Hepatocyte (in vitro differentiated cells): ENCODE data around the gene TPH1. TPM values are rescaled to one million over a fixed set of nuclear protein-coding genes. Genes with fewer than 3 reads are reported as not detected.

ENCODE experiments used
- DNase-seq: peaks from one replicate; pipeline ENCODE4 v3.0.0-alpha.2; 2016; ENCODE audit warnings: low spot score
- H2AFZ ChIP-seq: fragments of 200-600 bp; sonication (generic); 2 replicates; pipeline ENCODE4 v1.6.0; 2016; ENCODE audit warnings: antibody characterized with exemption, mild to moderate bottlenecking
- H3K27ac ChIP-seq: fragments of 200-600 bp; sonication (generic); 2 replicates; pipeline ENCODE4 v1.5.1; 2016; ENCODE audit warnings: mild to moderate bottlenecking
- H3K27me3 ChIP-seq: fragments of 200-600 bp; sonication (generic); 2 replicates; pipeline ENCODE4 v1.6.1; 2016
- H3K36me3 ChIP-seq: fragments of 200-600 bp; sonication (generic); replicated peaks from 2 replicates; pipeline ENCODE4 v1.5.1; 2016; ENCODE audit warnings: low read depth; ENCODE audit not compliant: insufficient read depth
- H3K4me1 ChIP-seq: fragments of 200-600 bp; sonication (generic); 2 replicates; pipeline ENCODE4 v1.5.1; 2016; ENCODE audit warnings: mild to moderate bottlenecking, moderate library complexity; ENCODE audit not compliant: insufficient read depth
- H3K4me2 ChIP-seq: fragments of 200-600 bp; sonication (generic); 2 replicates; pipeline ENCODE4 v1.6.0; 2016
- H3K4me3 ChIP-seq: fragments of 200-600 bp; sonication (generic); 2 replicates; pipeline ENCODE4 v1.5.1; 2016; ENCODE audit warnings: mild to moderate bottlenecking
- H3K79me2 ChIP-seq: fragments of 200-600 bp; sonication (generic); 2 replicates; pipeline ENCODE4 v1.6.0; 2017; ENCODE audit warnings: mild to moderate bottlenecking
- H3K9me2 ChIP-seq: fragments of 200-600 bp; sonication (generic); replicated peaks from 2 replicates; pipeline ENCODE4 v1.6.0; 2017; ENCODE audit warnings: mild to moderate bottlenecking; ENCODE audit not compliant: insufficient read depth
- H3K9me3 ChIP-seq: fragments of 200-600 bp; sonication (generic); 2 replicates; pipeline ENCODE4 v1.5.1; 2016; ENCODE audit warnings: low read depth, mild to moderate bottlenecking
- H4K20me1 ChIP-seq: fragments of 200-600 bp; sonication (generic); 2 replicates; pipeline ENCODE4 v1.6.0; 2016; ENCODE audit warnings: mild to moderate bottlenecking; ENCODE audit not compliant: insufficient read depth, poor library complexity, severe bottlenecking
- CTCF ChIP-seq: fragments of 200-600 bp; sonication (generic); IDR thresholded peaks from 2 replicates; pipeline ENCODE4 v1.5.1; 2016; ENCODE audit warnings: antibody characterized with exemption, mild to moderate bottlenecking; ENCODE audit not compliant: poor library complexity
- EZH2 ChIP-seq: fragments of 200-600 bp; sonication (generic); IDR thresholded peaks from 2 replicates; pipeline ENCODE4 v1.6.1; 2016; ENCODE audit warnings: antibody characterized with exemption, mild to moderate bottlenecking, borderline replicate concordance
- EZH2phosphoT487 ChIP-seq: fragments of 200-600 bp; sonication (generic); IDR thresholded peaks from one replicate; pipeline ENCODE4 v1.6.1; 2018; ENCODE audit warnings: antibody characterized with exemption, mild to moderate bottlenecking, low read depth, moderate library complexity; ENCODE audit not compliant: unreplicated experiment, severe bottlenecking
- WGBS: methylation state at CpG from one replicate; pipeline ENCODE4 v1.1.6; 2016; ENCODE audit warnings: low lambda C conversion rate; ENCODE audit errors: missing lambda C conversion rate; 5-methylcytosine and 5-hydroxymethylcytosine counted together
- polyA plus RNA-seq: library from polyadenylated mRNA; unstranded; fragments of >200 nt; fragmentation: Nextera tagmentation; extraction: Ambion mirVana; gene quantifications from 2 replicates; pipeline ENCODE4 v1.2.1, GENCODE V29; 2016
- total RNA-seq: library from RNA; depleted of rRNA; stranded (reverse); fragments of >200 nt; gene quantifications from 2 replicates; pipeline ENCODE4 v1.2.3, GENCODE V29; 2014

The TPH1 gene
- total and polyA plus RNA-seq, 2 experiments from 2014 or later = 0.37 TPM; not detected in 1

- H3K79me2 ChIP-seq = no peaks in the 10 kb centered on the region
- TF ChIP-seq CTCF = no peak
- TF ChIP-seq EZH2 = no peak
- no peak for TF ChIP-seq EZH2phosphoT487
- no peaks in the 10 kb centered on the region for H4K20me1 ChIP-seq
- H2AFZ ChIP-seq = no peak overlapping the region
- H3K27ac ChIP-seq = no peak overlapping the region
- no peaks in the 10 kb centered on the region for H3K36me3 ChIP-seq
- H3K4me2 ChIP-seq = no peak overlapping the region
- no peak overlapping the region for H3K4me3 ChIP-seq
- H3K4me1 ChIP-seq = no peaks in the 10 kb centered on the region
- no peaks in the 10 kb centered on the region for H3K27me3 ChIP-seq
- 65% methylated on average over 2 of the region's 2 CpGs for WGBS
- DNase-seq = no peak
- H3K9me2 ChIP-seq = no peaks in the 10 kb centered on the region
- H3K9me3 ChIP-seq = no peaks in the 10 kb centered on the region
Measured at GRCh38 chr11:18016789-18017188, 29.3 kb downstream of the TPH1 start.

GRCh38 chr11:18014876-18015275, 31.2 kb downstream of the TPH1 start:
- H3K4me2 ChIP-seq = no peak overlapping the region
- TF ChIP-seq EZH2 (no peak), EZH2phosphoT487 (no peak), CTCF (no peak)

GRCh38 chr11:18013790-18014507, 32.1 kb downstream of the TPH1 start:
- Histone ChIP-seq H3K4me2 (peak overlapping the region; percentile 91), H3K9me3 (no peaks in the 10 kb centered on the region), H3K27ac (peak overlapping the region; percentile 84), H4K20me1 (no peaks in the 10 kb centered on the region), H2AFZ (peak overlapping the region; percentile 100), H3K27me3 (no peaks in the 10 kb centered on the region), H3K4me3 (peak overlapping the region; percentile 81), H3K36me3 (no peaks in the 10 kb centered on the region), H3K79me2 (peaks cover 7% of the 10 kb centered on the region), H3K9me2 (no peaks in the 10 kb centered on the region), H3K4me1 (no peaks in the 10 kb centered on the region)
- WGBS = 19% methylated on average over 11 of the region's 11 CpGs
- DNase-seq = peak; percentile 13
- TF ChIP-seq EZH2 = no peak
- TF ChIP-seq EZH2phosphoT487 = no peak
- no peak for TF ChIP-seq CTCF

More at GRCh38 chr11:18014876-18015275, 31.2 kb downstream of the TPH1 start:
- Histone ChIP-seq H3K27ac (no peak overlapping the region), H3K4me1 (no peaks in the 10 kb centered on the region), H3K36me3 (no peaks in the 10 kb centered on the region), H4K20me1 (no peaks in the 10 kb centered on the region), H2AFZ (no peak overlapping the region), H3K9me2 (no peaks in the 10 kb centered on the region), H3K4me3 (no peak overlapping the region), H3K79me2 (peaks cover 7% of the 10 kb centered on the region), H3K9me3 (no peaks in the 10 kb centered on the region), H3K27me3 (no peaks in the 10 kb centered on the region)
- no peak for DNase-seq
